EL (cell line): ENCODE results near the gene CACNA1F.

Experiments used
- DNase-seq: peaks from one replicate; pipeline ENCODE4 v3.0.0-alpha.2; 2016

Gene CACNA1F

GRCh38 chrX:49172280-49172780, 60.8 kb downstream of the CACNA1F start:
- DNase-seq: peak; percentile 70

GRCh38 chrX:49171752-49172279, 61.3 kb downstream of the CACNA1F start, which contains the start of gene PLP2:
PLP2 (plus strand) TSS chrX:49171898; CDS start chrX:49172001, 103 bp downstream.
- peak; percentile 66 for DNase-seq

GRCh38 chrX:49167740-49168108, 65.4 kb downstream of the CACNA1F start:
- no peak for DNase-seq

GRCh38 chrX:49166914-49167739, 66.0 kb downstream of the CACNA1F start:
- peak; percentile 80 for DNase-seq

- peak; percentile 64 for DNase-seq
Observed at GRCh38 chrX:49165901-49166881, 66.9 kb downstream of the CACNA1F start.

GRCh38 chrX:49164589-49165360, 68.4 kb downstream of the CACNA1F start:
- no peak for DNase-seq

- DNase-seq: peak; percentile 79
Observed at GRCh38 chrX:49163555-49164419, 69.4 kb downstream of the CACNA1F start.

GRCh38 chrX:49162620-49163019, 70.5 kb downstream of the CACNA1F start, which contains the start of gene MAGIX:
MAGIX (plus strand) TSS chrX:49162758; CDS start chrX:49162890, 132 bp downstream.
- no peak for DNase-seq

GRCh38 chrX:49161632-49162031, 71.5 kb downstream of the CACNA1F start:
- DNase-seq: no peak

- DNase-seq: no peak
Observed at GRCh38 chrX:49160908-49161307, 72.2 kb downstream of the CACNA1F start.

GRCh38 chrX:49157194-49157593, 75.9 kb downstream of the CACNA1F start:
- no peak for DNase-seq

- DNase-seq: peak; percentile 88
Observed at GRCh38 chrX:49155900-49156837, 77.0 kb downstream of the CACNA1F start.

- DNase-seq: peak; percentile 71
Observed at GRCh38 chrX:49155243-49155899, 77.8 kb downstream of the CACNA1F start.
